T1000 (cell line): ENCODE results near the gene NPTXR.
"Not testable (repeated sequence)": the region's sequence is repeated elsewhere in the genome, so short reads cannot be mapped to it uniquely, and the experiment has no call there.

Experiments used
- DNase-seq: peaks from one replicate; lab custom pipeline; 2025; ENCODE audit warnings: mixed read lengths; lab: John Stamatoyannopoulos, UW

The NPTXR gene

DNA sequence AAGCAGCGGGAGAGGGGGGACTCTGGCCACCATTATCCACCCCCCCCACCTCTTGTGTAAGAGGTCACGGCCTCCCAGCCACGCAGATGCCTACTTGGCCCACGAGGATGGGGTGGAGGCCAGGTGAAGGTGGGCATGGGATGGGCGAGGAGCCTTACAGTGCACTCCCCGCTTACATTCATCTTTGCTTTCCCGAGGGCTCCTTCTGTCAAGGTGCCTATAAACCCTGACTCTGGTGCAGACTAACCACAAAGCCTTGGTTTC lies 13.1 kb downstream of the NPTXR start:
- no peak for DNase-seq

GRCh38 chr22:38830026-38830844 lies 13.6 kb downstream of the NPTXR start:
- no peak for DNase-seq

- no peak for DNase-seq
Observed at GRCh38 chr22:38829485-38829884, 14.3 kb downstream of the NPTXR start.

DNA sequence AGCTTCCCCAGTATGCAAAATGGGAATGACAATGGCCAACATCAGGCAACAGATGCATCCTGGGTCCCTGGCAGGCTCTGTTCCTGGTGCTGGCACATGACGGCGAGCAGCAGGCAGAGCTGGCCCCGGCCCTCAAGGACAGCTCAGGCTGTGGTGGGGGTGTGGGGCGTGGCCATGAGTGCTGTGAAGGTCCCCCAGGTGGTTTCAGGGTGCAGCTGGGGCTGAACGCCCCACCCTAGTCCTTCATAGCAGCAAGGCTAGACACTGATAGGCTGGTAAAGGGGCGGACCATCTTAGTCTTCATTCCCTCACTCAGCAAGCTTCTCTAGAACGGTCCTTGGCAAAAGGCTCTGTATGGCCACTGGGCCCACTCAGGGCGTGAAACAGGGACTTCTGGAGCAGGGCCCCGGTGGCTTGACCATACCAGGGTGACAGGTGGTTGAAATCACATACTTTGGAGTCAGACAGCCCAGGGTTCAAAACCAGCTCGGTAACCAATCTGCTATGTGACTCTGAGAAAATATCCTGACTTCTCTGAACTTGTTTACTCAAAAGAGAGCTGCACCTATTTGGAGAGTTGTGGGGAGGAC lies 15.1 kb downstream of the NPTXR start:
- no peak for DNase-seq

GRCh38 chr22:38828191-38828590 lies 15.6 kb downstream of the NPTXR start:
- no peak for DNase-seq

GRCh38 chr22:38827510-38827909 lies 16.3 kb downstream of the NPTXR start:
- DNase-seq = no peak

- no peak for DNase-seq
Observed at GRCh38 chr22:38826801-38827200, 17.0 kb downstream of the NPTXR start.

GRCh38 chr22:38826386-38826785 lies 17.4 kb downstream of the NPTXR start:
- no peak for DNase-seq

DNA sequence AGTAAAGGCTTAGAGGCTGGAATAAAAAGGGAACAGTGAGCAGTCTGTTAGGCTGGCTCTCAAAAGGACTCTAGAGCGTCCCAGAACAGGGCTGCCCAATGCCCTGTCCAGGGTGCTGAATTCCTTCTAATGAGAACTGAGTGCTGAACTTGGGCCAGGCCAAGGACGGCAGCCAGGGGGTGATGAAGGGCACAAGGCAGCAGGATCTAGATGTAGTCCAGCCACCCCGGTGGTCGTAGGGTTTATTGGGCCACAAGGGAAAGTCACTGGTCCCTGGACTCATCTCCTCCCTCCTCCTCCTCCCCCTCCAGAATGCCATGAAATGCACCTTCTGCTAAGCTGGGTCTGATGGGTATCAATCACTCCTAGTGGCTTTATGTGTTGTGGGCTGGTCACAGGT lies 19.2 kb downstream of the NPTXR start:
- DNase-seq = peak; percentile 42

- DNase-seq = no peak
Observed at GRCh38 chr22:38823637-38824036, 20.2 kb downstream of the NPTXR start.

- no peak for DNase-seq
Observed at GRCh38 chr22:38823076-38823475, 20.8 kb downstream of the NPTXR start.

GRCh38 chr22:38820020-38820419 lies 23.8 kb downstream of the NPTXR start:
- no peak for DNase-seq

DNA sequence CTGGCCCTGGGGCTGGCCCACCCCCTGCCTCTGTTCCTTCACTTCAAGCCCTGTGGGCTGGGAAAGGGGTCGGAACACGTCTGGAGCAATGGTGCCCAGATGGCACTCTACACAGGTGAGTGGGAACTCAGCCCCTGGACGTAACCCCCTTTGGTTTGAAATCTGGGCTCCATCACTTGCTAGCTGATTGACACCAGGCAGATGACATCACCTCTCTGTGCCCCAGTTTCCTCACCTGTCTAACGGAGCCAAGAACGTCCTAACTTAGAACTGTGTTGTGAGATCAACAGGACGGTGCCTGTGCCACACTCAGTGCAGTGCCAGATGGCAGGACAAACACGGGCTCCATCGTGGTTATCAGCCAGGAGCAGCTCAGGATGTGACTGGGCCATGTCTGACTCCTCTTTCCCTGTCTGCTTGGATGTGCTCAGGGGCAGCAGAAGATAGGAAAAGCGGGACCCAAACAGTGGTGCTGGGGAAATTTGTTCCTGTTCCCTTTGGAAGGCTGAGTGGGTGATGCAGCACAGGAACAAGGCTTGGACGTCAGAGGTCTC lies 24.4 kb downstream of the NPTXR start:
- DNase-seq = no peak

DNA sequence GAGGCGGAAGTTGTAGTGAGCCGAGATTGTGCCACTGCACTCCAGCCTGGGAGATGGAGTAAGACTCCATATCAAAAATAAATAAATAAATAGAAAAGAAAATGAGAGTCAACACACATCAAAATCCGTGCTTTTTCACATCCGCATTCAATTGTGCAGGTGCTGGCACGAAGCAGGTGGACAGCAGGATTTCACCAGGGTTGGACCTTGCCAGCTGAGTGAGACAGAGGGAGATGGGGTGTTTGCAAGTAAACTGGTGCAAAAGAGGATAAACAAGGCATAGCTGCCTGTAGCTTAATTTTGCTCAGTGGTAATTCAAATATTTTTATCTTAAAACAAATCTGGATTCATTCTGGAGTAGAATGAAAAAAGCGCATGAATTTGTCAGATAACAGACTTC lies 26.6 kb downstream of the NPTXR start:
- no peak for DNase-seq

GRCh38 chr22:38815842-38816241 lies 28.0 kb downstream of the NPTXR start:
- DNase-seq = no peak

DNA sequence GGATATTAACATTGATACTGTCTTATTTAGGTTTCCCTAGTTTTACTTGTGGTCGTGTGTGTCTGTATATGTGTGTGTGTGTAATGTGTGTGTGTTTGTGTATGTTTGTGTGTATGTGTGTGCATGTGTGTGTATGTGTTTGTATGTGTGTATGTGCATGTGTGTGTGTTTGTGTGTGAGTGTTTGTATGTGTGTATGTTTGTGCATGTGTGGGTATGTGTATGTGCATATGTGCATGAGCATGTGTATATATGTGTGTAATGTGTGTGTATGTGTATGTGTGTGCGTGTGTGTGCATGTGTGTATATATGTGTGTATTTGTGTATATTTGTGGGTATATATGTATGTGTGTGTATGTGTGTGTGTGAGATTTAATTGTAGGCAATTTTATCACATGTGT lies 32.6 kb downstream of the NPTXR start:
- no peak for DNase-seq

GRCh38 chr22:38805041-38805593 lies 38.7 kb downstream of the NPTXR start:
- not testable (repeated sequence) for DNase-seq

DNA sequence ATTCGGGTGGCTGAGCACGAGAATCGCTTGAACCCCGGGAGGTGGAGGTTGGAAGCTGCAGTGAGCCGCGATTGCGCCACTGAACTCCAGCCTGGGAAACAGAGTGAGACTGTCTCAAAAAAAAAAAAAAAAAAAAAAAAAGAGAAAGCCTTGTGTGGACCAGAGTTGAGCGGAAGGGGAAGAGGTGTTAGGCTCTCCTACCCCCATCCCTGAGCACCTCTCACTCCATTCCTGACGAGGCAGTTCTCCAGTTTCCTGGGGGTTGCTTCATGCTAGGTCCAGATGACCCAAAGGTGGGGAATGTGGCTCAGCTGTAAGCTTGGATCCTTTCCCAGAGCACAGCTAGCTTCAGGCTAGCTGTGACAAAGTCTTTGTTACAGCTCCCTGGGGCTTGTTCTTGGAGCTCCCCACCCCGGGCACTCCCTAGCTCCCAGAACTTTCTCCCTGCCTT lies 41.1 kb downstream of the NPTXR start:
- peak; percentile 78 for DNase-seq

- peak; percentile 35 for DNase-seq
Observed at GRCh38 chr22:38799265-38800002, 44.4 kb downstream of the NPTXR start.

- no peak for DNase-seq
Observed at GRCh38 chr22:38798496-38798895, 45.3 kb downstream of the NPTXR start.

- no peak for DNase-seq
Observed at GRCh38 chr22:38796262-38796957, 47.4 kb downstream of the NPTXR start.

DNA sequence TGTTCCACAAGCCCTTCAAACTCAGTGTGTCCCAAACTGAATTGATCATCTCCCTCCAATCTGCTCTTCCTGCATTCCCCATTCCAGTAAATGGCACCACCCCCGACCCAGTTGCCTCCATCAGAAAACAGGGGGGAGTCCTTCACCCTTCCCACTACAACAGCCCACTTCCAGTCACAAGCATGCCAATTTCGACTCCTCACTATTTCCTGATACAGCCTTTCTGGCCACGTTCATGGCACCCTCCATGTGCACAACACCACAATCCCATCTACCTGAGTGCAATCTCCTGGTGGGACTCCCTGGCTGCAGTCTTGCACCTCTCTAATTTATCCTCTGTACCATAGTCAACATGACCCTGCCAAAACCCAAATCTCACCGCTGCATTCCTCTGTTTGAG lies 48.3 kb downstream of the NPTXR start:
- no peak for DNase-seq
